Measurements from ENCODE around the gene SCO2.

Gene SCO2

GRCh38 chr22:50531962-50532674 is 6.7 kb upstream of the SCO2 start:
- DNase-seq (ENCODE audit: low read depth), result peak; percentile 75

GRCh38 chr22:50531546-50531961 is 6.2 kb upstream of the SCO2 start:
- DNase-seq (ENCODE audit: low read depth), result peak; percentile 11

GRCh38 chr22:50530877-50531545 is 5.6 kb upstream of the SCO2 start:
- peak; percentile 76 for DNase-seq (ENCODE audit: low read depth)

GRCh38 chr22:50530580-50530876 is 5.1 kb upstream of the SCO2 start:
- DNase-seq (ENCODE audit: low read depth), result no peak

- peak; percentile 78 for DNase-seq (ENCODE audit: low read depth)
These were observed 4.6 kb upstream of the SCO2 start, which contains the start of gene TYMP for GRCh38 chr22:50529897-50530579. TYMP (minus strand) TSS chr22:50530012; CDS start chr22:50529709, 303 bp downstream.

- DNase-seq (ENCODE audit: low read depth), result no peak
These were observed 4.1 kb upstream of the SCO2 start for GRCh38 chr22:50529416-50529896.

- no peak for DNase-seq (ENCODE audit: low read depth)
These were observed 3.5 kb upstream of the SCO2 start for GRCh38 chr22:50528682-50529415.

GRCh38 chr22:50527921-50528681 is 2.7 kb upstream of the SCO2 start:
- DNase-seq (ENCODE audit: low read depth), result no peak

GRCh38 chr22:50526834-50527801 is 1.7 kb upstream of the SCO2 start:
- peak; percentile 38 for DNase-seq (ENCODE audit: low read depth)

GRCh38 chr22:50526108-50526833 is 873 bp upstream of the SCO2 start:
- peak; percentile 80 for DNase-seq (ENCODE audit: low read depth)

- no peak for DNase-seq (ENCODE audit: low read depth)
These were observed 385 bp upstream of the SCO2 start for GRCh38 chr22:50525858-50526107.

- no peak for DNase-seq (ENCODE audit: low read depth)
These were observed 708 bp downstream of the SCO2 start for GRCh38 chr22:50524676-50525103.

GRCh38 chr22:50523806-50524675 is 1.4 kb downstream of the SCO2 start:
- DNase-seq (ENCODE audit: low read depth), result no peak

GRCh38 chr22:50523458-50523805 is 2.0 kb downstream of the SCO2 start:
- DNase-seq (ENCODE audit: low read depth), result no peak

- no peak for DNase-seq (ENCODE audit: low read depth)
These were observed 2.5 kb downstream of the SCO2 start for GRCh38 chr22:50522806-50523438.

GRCh38 chr22:50522208-50522805 is 3.1 kb downstream of the SCO2 start:
- no peak for DNase-seq (ENCODE audit: low read depth)

- no peak for DNase-seq (ENCODE audit: low read depth)
These were observed 3.7 kb downstream of the SCO2 start for GRCh38 chr22:50521710-50522109.

- no peak for DNase-seq (ENCODE audit: low read depth)
These were observed 4.5 kb downstream of the SCO2 start for GRCh38 chr22:50520826-50521453.
